DOHH2 (cell line): ENCODE results near the gene MFF.

Experiments used
- EZH2phosphoT487 ChIP-seq: fragments of 200-600 bp; sonication (generic); IDR thresholded peaks from 2 replicates; pipeline ENCODE4 v1.6.1; 2017; ENCODE audit warnings: borderline replicate concordance, mild to moderate bottlenecking, antibody characterized with exemption, low read length, moderate library complexity, mixed read lengths
- TF ChIP-seq, protein P1 (sequence below): fragments of 200-600 bp; sonication (generic); IDR thresholded peaks from one replicate; pipeline ENCODE4 v1.5.1; 2014; ENCODE audit warnings: antibody characterized with exemption, mild to moderate bottlenecking, low read depth, low read length; ENCODE audit not compliant: poor library complexity, severe bottlenecking

DNA sequence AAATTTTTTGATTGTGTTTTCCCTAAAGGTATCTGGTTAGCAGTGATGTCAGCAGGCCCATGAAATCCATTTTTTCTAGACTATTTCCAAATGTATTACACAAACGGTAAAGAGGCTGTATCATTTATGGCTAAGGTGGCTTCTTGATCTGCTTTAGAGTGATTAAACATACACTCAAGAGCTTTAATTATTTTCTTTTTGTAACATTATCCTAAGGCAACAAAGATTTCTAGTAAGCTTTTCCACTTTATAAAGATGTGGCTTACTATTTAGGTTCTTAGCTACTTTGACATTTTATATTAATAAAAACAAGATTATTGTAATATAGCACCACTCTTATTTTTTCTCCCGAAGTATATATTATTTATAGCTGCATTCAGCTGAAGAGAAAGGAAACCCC is 16.5 kb downstream of the MFF start:
- TF ChIP-seq, protein P1, sequence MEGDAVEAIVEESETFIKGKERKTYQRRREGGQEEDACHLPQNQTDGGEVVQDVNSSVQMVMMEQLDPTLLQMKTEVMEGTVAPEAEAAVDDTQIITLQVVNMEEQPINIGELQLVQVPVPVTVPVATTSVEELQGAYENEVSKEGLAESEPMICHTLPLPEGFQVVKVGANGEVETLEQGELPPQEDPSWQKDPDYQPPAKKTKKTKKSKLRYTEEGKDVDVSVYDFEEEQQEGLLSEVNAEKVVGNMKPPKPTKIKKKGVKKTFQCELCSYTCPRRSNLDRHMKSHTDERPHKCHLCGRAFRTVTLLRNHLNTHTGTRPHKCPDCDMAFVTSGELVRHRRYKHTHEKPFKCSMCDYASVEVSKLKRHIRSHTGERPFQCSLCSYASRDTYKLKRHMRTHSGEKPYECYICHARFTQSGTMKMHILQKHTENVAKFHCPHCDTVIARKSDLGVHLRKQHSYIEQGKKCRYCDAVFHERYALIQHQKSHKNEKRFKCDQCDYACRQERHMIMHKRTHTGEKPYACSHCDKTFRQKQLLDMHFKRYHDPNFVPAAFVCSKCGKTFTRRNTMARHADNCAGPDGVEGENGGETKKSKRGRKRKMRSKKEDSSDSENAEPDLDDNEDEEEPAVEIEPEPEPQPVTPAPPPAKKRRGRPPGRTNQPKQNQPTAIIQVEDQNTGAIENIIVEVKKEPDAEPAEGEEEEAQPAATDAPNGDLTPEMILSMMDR = no peak
- TF ChIP-seq EZH2phosphoT487 = no peak
